Lower lobe of right lung (tissue), 2 donors: ENCODE data around the gene ITPRIPL2. TPM values are rescaled to one million over a fixed set of nuclear protein-coding genes. Genes with fewer than 3 reads are reported as not detected.

Experiments
- ATAC-seq, 2 donors: fragments of 200-7000 bp; cut with Tn5 transposase; one replicate each; pipeline ENCODE4 v1.9.1; 2020 to 2022; ENCODE audit warnings: mild to moderate bottlenecking in 2 of 2, moderate library complexity in 2 of 2
- DNase-seq: peaks from one replicate; pipeline ENCODE4 v3.0.0-alpha.2; 2020
- H3K27ac ChIP-seq: fragments of 200-600 bp; one replicate; pipeline ENCODE4 v1.8.0; 2022
- H3K27me3 ChIP-seq: fragments of 200-600 bp; one replicate; pipeline ENCODE4 v1.8.0; 2022; ENCODE audit warnings: low read depth
- H3K36me3 ChIP-seq: fragments of 200-600 bp; one replicate; pipeline ENCODE4 v1.8.0; 2022; ENCODE audit warnings: mild to moderate bottlenecking
- H3K4me1 ChIP-seq: fragments of 200-600 bp; one replicate; pipeline ENCODE4 v1.8.0; 2022
- H3K4me3 ChIP-seq: fragments of 200-600 bp; one replicate; pipeline ENCODE4 v1.8.0; 2022; ENCODE audit warnings: mild to moderate bottlenecking
- H3K9me3 ChIP-seq: fragments of 200-600 bp; one replicate; pipeline ENCODE4 v1.8.0; 2022
- CTCF ChIP-seq: fragments of 200-600 bp; IDR thresholded peaks from one replicate; pipeline ENCODE4 v1.8.0; 2022; ENCODE audit warnings: antibody characterized with exemption, mild to moderate bottlenecking
- intact Hi-C: fragments of 100-400 bp; cut with DNase I; formaldehyde crosslinking; loops from one replicate; pipeline ENCODE4 v1.11.0; 2022
- total RNA-seq: library from RNA; stranded (reverse); fragmentation: NEBNext Ultra II Directional; extraction: Animal tissue kit (Norgen Biotek cat#: 25700); gene quantifications from one replicate; pipeline ENCODE4 v1.2.1, GENCODE V29; 2021
- donor health status: DM: no; HTN: yes; CAD: no; lungs with severe emphysema.

The ITPRIPL2 gene
- total RNA-seq, 1 donor from 2014 or later = 60.7 TPM

GRCh38 chr16:19088341-19088916 is 25.3 kb upstream of the ITPRIPL2 start:
- TF ChIP-seq CTCF = no peak
- Histone ChIP-seq H3K36me3 (no peaks in the 10 kb centered on the region), H3K4me1 (peaks cover 14% of the 10 kb centered on the region), H3K9me3 (no peaks in the 10 kb centered on the region), H3K4me3 (no peak overlapping the region), H3K27me3 (no peaks in the 10 kb centered on the region), H3K27ac (no peak overlapping the region)
- DNase-seq (no peak), ATAC-seq (no peak)
- intact Hi-C loops = loop anchor here (10.0 kb wide), 2 partner anchors 76 to 286 kb away; partner anchors contain the start of gene SYT17

GRCh38 chr16:19089410-19089955 is 24.3 kb upstream of the ITPRIPL2 start:
- no peaks in the 10 kb centered on the region for H3K36me3 ChIP-seq
- H3K27me3 ChIP-seq = no peaks in the 10 kb centered on the region
- no peak for DNase-seq
- no peak for TF ChIP-seq CTCF
- no peak overlapping the region for H3K27ac ChIP-seq
- ATAC-seq = no peak
- no peak overlapping the region for H3K4me3 ChIP-seq
- peaks cover 14% of the 10 kb centered on the region for H3K4me1 ChIP-seq
- intact Hi-C loops = loop anchor here (10.0 kb wide), 2 partner anchors 75 to 285 kb away; partner anchors contain the start of gene SYT17
- H3K9me3 ChIP-seq = no peaks in the 10 kb centered on the region

GRCh38 chr16:19090916-19091315 is 22.8 kb upstream of the ITPRIPL2 start:
- intact Hi-C loops = no loop called here
- Histone ChIP-seq H3K4me1 (peaks cover 10% of the 10 kb centered on the region), H3K9me3 (no peaks in the 10 kb centered on the region), H3K36me3 (no peaks in the 10 kb centered on the region), H3K27ac (no peak overlapping the region), H3K27me3 (no peaks in the 10 kb centered on the region), H3K4me3 (no peak overlapping the region)
- no peak for DNase-seq
- TF ChIP-seq CTCF = no peak
- no peak for ATAC-seq

- no peak for ATAC-seq
- Histone ChIP-seq H3K27ac (no peak overlapping the region), H3K36me3 (no peaks in the 10 kb centered on the region), H3K9me3 (no peaks in the 10 kb centered on the region), H3K4me3 (no peak overlapping the region), H3K4me1 (no peaks in the 10 kb centered on the region), H3K27me3 (no peaks in the 10 kb centered on the region)
- TF ChIP-seq CTCF = no peak
- intact Hi-C loops = no loop called here
- DNase-seq = no peak
Observed at GRCh38 chr16:19092653-19093410, 20.9 kb upstream of the ITPRIPL2 start.

- H3K27me3 ChIP-seq = no peaks in the 10 kb centered on the region
- ATAC-seq (no peak), DNase-seq (no peak)
- H3K36me3 ChIP-seq = no peaks in the 10 kb centered on the region
- no peak for TF ChIP-seq CTCF
- no peaks in the 10 kb centered on the region for H3K9me3 ChIP-seq
- no peak overlapping the region for H3K4me3 ChIP-seq
- H3K4me1 ChIP-seq = no peaks in the 10 kb centered on the region
- intact Hi-C loops = no loop called here
- H3K27ac ChIP-seq = no peak overlapping the region
Observed at GRCh38 chr16:19093631-19094541, 19.9 kb upstream of the ITPRIPL2 start.
